ENCODE measurements around the gene TMIGD2.
"Not testable (repeated sequence)": the region's sequence is repeated elsewhere in the genome, so short reads cannot be mapped to it uniquely, and the experiment has no call there.

The TMIGD2 gene

GRCh38 chr19:4297901-4298809 lies 4.0 kb downstream of the TMIGD2 start:
- peak; percentile 13 for DNase-seq (ENCODE audit: low read depth)

- DNase-seq (ENCODE audit: low read depth) = no peak
These were observed 6.0 kb downstream of the TMIGD2 start for GRCh38 chr19:4295972-4296771.

GRCh38 chr19:4294389-4294788 lies 7.8 kb downstream of the TMIGD2 start:
- no peak for DNase-seq (ENCODE audit: low read depth)

- DNase-seq (ENCODE audit: low read depth) = no peak
These were observed 9.7 kb downstream of the TMIGD2 start for GRCh38 chr19:4292515-4292914.

GRCh38 chr19:4291184-4291732 lies 10.9 kb downstream of the TMIGD2 start:
- no peak for DNase-seq (ENCODE audit: low read depth)

- DNase-seq (ENCODE audit: low read depth) = no peak
These were observed 14.0 kb downstream of the TMIGD2 start for GRCh38 chr19:4288091-4288777.

GRCh38 chr19:4286141-4286540 lies 16.0 kb downstream of the TMIGD2 start:
- not testable (repeated sequence) for DNase-seq (ENCODE audit: low read depth)

- DNase-seq (ENCODE audit: low read depth) = no peak
These were observed 17.2 kb downstream of the TMIGD2 start for GRCh38 chr19:4284974-4285373.

- peak; percentile 23 for DNase-seq (ENCODE audit: low read depth)
These were observed 17.8 kb downstream of the TMIGD2 start for GRCh38 chr19:4284176-4284958.

GRCh38 chr19:4279530-4280422 lies 22.4 kb downstream of the TMIGD2 start:
- no peak for DNase-seq (ENCODE audit: low read depth)

GRCh38 chr19:4279267-4279529 lies 23.0 kb downstream of the TMIGD2 start:
- DNase-seq (ENCODE audit: low read depth) = no peak

- DNase-seq (ENCODE audit: low read depth) = no peak
These were observed 23.5 kb downstream of the TMIGD2 start, which contains the start of gene SHD for GRCh38 chr19:4278419-4279266. SHD (plus strand) TSS chr19:4279266; CDS start chr19:4280064, 798 bp downstream.

- DNase-seq (ENCODE audit: low read depth) = no peak
These were observed 24.2 kb downstream of the TMIGD2 start for GRCh38 chr19:4278010-4278409.

GRCh38 chr19:4277191-4277696 lies 24.9 kb downstream of the TMIGD2 start:
- DNase-seq (ENCODE audit: low read depth) = no peak

GRCh38 chr19:4274321-4274686 lies 27.9 kb downstream of the TMIGD2 start:
- DNase-seq (ENCODE audit: low read depth) = not testable (repeated sequence)

- DNase-seq (ENCODE audit: low read depth) = no peak
These were observed 29.3 kb downstream of the TMIGD2 start for GRCh38 chr19:4272894-4273293.

GRCh38 chr19:4268816-4269430 lies 33.3 kb downstream of the TMIGD2 start:
- DNase-seq (ENCODE audit: low read depth) = no peak

GRCh38 chr19:4267901-4268815 lies 34.0 kb downstream of the TMIGD2 start:
- DNase-seq (ENCODE audit: low read depth) = no peak

All from iris pigment epithelial cell (primary cell).